Activated CD4-positive, CD25-positive, alpha-beta regulatory T cell treated with anti-CD3 and anti-CD28 coated beads, Interleukin-2, amount 50 U/mL, for 16 hours (primary cell): ENCODE data around the gene SLC6A11.

Experiments
- DNase-seq: peaks from one replicate; pipeline ENCODE4 v3.0.0-alpha.2; 2020; ENCODE audit warnings: low read depth, low spot score

The SLC6A11 gene

DNA sequence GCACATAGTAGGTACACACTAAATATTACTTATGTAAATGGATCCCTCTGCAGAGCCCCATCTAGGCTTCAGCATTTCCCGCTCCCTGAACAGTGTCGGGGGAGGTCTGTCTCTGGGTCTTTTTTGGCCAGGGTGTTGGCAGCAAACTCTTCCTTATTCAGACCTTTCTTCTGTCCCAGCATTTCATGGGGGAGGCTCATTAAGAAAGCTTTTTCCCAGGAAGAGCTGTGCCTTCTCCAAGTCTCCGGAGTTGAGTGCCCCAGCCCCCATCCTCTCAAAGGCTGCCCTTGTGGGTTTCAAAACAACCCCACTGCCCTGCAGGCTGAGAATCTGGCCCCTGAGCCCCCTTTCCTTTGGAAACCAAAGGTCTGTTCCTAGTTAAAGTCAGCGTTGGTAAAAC is 25.1 kb downstream of the SLC6A11 start:
- no peak for DNase-seq

DNA sequence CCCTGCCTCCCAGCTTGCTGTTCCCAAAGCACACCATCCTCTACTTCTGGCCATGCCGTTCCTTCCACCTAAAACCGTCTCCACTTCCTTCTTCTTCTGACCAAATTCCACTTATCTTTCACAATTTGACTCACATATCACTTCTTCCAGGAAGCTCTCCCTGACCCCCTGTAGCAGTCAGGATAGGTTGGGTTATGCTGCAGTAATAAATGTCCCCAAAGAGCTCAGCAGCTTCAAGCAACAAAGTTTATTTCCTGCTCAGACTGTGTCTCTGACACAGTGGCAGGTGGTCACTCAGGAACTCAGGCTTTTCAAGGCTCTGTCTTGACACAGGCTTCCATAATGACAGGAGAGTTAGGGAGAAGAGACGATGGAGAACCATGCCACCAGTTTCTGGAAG is 27.4 kb downstream of the SLC6A11 start:
- no peak for DNase-seq

DNA sequence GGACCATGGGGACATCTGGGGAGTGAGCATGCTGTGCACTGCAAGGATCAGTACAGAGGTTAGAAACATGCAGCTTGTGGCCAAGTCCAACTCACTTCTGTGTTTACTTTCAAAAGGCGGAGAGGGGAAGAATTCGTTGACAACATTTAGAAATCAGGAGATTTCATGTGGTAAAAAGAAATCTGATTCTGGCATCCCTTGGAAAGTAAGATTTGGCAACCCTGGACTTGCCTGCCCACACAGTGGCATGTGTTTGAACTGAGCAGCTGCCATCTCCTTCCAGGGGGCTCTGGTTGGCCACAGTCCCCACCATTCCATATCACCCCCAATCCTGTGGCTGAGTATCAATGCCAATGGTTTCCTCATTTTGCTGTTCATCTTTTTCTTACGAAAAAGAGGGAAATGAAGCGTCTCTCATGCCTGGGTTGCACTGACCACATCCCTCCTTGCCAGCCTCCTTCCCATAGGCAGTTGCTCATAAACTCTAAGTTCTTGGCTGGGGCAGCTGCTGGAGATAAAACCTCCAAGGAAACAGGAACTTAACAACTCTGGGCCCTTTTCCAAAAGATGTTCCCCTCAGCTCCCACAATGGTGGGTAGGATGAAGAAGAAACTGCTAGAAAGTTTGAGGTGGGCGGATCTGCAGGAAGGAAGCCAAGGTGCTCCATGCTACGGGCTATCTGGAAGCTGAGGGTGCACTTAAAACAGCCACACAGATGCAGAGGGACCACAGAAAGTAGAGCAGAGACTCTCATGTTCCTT is 29.2 kb downstream of the SLC6A11 start:
- no peak for DNase-seq

DNA sequence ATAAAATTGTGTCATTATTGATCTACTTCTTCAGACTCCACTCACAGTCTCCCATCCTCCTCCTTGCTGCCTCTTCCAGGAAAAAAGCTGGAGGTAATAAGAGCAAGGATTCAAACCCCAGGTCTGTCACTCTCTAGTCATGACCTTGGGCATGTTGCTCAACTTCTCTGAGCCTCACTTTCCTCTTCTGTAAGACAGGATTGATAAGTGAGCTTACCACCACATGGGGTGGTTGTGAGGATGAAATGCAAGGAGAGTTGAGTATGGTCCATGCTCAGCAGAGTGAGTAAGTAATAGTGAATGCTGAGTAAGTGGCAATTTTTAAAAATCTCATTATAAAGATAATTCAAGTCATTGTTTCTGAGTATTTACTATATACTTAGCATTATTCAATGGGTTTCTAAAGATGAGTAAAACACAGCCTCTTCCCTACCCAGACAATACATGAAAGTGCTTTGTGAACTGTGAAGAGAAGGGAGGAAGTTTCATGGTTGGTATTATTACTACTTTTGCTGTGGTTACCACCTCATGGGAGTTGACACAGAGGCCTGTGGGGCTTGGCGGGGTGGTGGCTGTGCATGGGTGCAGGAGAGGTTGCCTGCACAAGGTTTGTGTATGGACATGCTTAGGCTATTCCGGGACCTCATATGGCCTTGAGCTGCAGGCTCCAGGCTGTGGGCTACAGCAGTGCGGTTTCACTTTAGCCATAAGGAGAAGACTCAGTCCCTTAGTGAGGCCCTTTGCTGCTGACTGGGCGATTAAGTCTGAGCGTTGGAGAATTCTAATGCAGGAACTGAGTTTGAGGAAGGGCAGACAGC is 30.0 kb downstream of the SLC6A11 start:
- DNase-seq, result no peak

DNA sequence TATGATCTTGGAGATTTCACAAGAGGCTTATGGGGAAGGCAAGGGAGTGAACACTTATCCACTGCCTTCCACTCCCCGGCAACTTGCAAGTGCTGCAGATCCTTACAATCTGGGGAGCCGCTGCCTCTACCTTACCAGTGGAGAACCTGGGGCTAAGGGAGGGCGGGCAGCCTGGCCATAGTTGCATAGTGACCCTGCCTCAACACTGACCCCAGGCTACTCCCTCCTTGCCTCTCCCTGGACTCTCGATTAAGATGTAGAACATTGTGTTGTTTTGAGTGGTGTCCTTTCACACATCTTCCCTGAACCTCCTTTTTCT is 30.6 kb downstream of the SLC6A11 start:
- DNase-seq, result no peak

DNA sequence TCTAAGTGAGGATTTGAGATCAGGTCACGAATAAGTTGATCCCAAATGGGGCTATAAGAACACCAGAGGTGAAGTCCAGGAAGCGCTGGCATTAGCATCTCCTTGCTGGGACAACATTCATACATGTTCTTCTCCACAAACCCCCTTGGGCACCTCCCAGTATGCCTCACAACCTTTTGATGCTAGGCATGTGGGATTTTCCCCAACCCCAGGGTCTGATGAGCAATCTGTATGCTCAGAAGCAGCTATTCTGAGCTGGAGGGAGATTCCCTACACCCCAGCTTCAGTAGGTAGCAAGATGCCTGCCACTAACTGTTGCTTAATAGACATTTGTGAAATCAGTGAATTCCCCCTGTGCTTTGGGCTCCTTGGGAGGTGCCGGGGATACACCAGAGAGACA is 32.2 kb downstream of the SLC6A11 start:
- DNase-seq, result no peak

DNA sequence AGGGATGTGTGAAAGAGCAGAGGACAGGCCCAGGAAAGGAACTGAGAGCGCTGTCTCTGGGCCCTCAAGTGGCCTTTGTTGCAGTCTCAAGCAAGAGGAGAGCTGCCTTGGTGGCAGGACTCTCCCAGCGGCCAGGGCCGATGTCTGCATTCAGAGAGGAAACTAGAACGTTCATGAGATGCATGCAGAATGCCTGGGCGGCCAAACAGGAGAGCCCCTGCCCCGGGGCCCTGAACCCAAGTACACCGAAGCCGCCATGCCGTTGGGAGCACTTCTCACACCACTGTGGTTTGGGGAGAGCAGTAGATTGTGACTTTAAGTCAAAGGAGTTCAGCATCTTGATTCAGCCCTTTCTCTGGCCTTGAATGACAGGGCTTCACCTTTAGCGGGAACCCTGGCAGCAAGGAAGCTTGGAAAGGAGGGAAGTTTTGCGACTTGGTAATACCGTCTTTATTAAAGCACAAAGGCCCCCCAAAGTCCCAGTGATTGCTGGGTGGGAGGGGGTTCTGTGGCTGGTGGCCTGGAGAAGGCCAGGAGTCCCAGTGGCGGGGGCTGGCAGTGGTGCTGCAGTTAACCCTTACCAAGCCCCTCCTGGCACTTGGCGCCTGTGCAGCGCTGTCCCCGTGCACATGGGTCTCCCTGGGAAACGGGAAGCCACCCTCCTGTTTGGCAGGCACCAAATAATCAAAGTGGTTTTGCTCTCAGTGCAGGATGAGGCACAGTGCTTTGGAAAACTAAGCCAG is 36.2 kb downstream of the SLC6A11 start:
- no peak for DNase-seq

DNA sequence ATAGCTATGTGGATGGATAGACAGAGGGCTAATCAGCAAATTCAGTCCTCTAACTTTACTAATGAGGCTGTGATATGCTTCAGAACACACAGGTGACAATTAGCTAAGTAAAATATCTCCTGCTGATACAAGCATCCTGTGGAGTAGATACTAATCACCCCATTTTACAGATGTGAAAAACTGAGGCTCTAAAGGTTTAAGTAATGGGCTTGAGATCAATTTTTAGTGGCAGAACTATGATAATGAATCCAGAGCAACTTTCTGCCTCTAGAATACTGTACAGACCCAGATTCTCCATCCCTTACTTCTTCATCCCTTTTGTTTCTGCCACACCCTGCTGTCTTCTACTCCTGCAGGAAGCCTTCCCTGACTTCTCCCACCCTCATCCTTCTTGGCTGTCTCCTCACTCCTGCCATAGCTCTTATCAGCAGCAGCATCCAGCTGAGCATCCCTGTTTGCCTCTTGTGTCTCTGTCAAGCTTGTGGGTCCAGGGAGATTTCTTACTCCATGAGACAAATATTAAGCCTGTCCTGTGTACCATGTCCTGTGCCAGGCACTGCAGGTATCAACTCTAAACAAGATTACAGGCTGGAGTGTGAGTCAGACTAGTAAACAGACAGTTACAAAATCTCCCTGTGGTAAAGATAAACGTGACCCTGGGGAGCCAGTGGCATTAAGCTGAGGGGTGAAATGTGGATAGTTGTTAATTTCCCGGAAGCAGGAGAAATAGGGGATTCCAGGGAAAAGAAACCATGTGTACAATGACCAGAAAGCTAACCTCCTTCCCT is 39.2 kb downstream of the SLC6A11 start:
- DNase-seq, result no peak

DNA sequence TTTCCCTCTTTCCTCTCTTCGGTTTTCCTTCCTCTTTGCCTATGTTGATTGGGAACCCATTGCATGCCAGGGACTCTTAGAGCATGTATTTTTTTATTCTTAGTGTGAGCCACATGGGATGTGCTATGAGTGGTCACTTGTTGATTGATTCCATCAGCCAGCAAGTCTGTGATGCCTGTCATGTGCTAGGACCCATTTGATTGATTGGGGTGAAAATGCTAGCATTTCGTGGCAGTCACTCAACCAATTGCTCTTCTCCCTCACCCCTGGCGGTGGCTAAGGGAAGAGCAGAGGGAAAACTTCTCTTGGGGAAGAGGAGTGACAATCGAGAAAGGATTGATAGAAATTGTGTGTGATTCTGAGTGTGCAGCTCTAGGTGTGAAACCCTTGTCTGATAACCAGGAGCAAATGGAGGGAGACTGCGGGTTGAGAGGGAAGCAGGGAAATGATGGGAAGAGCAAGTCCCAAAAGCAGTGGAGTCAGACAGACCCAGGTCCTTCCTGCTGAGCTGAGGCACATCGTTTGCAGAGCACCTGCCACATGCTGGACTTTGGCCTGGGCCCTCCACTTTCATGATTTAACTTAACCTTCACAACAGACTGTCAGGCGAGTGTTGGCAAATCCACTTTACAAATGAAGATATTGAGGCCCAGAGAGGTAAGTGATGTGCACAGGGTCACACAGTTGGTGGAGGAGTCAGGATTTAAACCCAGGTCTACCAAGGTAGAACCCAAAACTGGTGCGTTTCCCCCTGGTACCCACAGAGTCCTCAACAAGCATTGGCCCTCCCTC is 40.0 kb downstream of the SLC6A11 start:
- no peak for DNase-seq

DNA sequence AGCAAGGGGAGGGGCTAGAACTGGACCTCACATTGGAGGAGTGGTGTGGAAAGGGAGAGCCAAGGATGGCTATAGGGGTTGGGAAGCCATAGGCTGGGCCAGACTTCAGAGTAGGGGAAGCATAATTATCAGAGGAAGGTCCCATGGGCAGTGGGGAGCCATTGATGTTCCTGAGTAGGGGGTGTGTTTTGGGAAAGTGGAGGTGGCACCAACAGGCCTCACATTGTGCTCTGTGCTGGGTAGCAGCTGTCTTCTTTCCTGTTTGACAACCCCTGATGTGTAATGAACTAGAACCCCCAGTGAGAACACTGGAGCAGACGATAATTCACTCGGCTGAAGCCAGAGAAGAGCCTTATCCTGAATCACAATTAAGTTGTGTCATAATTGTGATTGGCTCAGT is 41.2 kb downstream of the SLC6A11 start:
- no peak for DNase-seq

DNA sequence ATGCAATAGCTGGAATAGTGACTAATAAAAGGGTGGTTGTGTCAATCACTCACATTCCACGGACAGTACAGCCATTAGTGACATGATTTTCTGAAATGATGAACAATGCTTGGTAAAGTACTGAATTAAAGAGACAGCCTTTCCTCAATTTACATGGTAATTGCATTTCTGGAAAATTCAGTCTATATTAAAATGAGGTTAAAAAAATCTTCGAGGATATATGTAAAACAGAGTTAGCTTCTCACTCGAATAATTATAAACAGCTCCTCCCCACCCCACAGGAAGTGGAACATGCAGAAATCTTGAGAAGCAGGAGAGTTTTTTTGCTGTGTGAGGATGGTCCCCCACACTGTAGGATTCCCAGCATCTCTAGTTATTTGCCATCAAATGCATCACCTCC is 42.1 kb downstream of the SLC6A11 start:
- no peak for DNase-seq

DNA sequence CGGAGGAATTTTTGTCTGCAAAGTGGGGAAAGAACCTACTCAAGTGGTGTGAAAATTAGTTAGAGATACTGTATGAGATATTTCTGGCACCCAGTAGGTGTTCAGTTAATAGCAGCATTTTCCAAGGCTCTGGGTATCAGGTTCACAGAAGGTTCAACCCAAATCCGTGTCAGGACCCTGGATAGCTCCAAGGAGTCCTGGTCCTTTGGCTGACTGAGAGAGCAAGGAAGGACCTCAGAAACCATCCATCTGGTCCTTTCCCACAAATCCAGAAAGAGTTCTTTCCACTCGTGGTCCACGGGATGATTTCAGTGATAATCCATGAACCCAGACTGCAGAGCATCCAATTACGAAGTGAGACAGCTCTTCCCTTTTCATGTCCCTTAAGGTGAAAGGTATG is 51.4 kb downstream of the SLC6A11 start:
- DNase-seq, result no peak

DNA sequence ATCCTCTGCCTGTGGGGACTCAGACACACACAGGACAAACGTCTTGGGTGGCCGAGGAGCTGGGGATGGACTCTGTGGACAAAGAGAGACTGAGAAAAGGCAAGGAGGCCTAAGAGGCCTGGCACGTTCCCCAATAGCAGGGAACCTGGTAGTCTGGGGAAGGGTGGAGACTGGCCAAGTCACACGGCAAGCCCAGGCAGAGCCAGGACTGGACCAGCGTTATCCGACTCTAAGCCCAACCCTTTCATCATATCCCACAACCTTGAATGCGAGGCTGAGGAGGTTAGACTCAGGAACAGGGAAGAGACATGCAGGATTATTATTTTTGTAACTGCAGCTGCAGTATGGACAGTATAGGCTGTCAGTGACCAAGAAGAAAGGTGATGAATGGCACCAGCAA is 53.4 kb downstream of the SLC6A11 start:
- no peak for DNase-seq

DNA sequence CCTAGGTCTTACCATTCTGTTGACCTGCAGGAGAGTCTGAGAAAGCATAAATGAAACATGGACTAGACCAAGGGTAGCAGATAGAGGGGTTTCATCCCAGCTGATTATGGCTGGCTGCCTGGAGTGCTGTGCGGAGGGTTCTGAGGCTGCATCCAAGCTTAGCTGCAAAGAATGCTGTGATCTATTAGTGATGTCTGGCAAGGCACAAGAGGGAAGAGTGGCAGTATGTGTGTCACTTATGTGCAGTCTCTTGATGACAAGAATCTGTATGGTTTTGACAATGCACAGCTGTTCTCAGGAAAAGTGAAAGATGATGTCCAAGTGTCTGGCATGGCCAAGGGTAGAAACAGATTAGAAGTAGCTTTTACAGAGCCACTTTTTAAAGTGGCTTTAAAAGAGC is 54.3 kb downstream of the SLC6A11 start:
- DNase-seq, result no peak

DNA sequence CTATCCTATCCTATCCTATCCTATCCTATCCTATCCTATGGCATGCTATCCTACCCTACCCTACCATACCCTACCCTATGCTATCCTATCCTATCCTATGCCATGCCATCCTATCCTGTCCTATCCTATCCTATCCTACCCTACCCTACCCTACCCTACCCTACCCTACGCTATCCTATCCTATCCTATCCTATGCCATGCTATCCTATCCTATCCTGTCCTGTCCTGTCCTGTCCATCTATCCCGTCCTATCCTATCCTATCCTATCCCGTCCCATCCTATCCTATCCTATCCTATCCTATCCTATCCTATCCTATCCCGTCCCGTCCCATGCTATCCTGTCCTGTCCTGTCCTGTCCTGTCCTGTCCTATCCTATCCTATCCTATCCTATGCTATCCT is 57.4 kb downstream of the SLC6A11 start:
- DNase-seq, result no peak

DNA sequence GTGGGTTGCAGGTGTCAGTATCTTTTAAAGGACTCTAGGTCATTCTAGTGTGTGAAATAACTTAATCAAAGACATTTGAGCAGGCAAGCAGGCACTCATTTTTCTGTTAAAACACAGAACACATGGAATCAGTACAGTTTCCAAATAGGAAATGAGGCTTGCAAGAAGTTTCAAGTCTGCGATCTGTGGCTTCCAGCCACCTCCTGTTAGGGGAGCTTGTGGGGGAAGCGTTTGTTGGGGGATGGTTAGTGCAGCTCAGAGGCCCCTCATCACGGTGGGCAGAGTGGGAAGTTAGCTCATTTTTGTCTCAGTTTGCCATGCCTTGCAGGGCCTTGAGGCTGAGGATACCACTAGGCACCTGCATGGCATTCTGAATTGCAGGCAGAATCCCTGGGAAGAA is 59.9 kb downstream of the SLC6A11 start:
- DNase-seq, result no peak

DNA sequence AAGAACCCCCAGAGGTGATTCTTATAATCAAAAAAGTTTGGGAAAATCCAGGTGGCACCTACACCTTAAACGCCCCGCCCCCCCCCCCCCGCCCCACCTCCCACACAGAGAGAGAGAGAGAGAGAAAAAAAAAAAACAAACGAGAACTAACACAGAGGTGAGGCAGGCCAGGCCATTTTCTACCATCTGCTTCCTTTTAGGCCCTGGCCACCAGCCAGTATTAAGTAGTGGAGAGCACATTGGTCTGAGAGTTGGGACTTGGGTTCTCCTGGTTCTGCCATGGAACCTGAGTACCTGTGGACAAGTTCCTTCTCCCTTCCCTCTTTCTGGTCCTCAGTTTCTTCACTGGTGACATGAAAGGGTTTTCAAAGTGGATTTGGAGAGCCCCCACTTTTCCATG is 60.6 kb downstream of the SLC6A11 start:
- DNase-seq, result no peak

DNA sequence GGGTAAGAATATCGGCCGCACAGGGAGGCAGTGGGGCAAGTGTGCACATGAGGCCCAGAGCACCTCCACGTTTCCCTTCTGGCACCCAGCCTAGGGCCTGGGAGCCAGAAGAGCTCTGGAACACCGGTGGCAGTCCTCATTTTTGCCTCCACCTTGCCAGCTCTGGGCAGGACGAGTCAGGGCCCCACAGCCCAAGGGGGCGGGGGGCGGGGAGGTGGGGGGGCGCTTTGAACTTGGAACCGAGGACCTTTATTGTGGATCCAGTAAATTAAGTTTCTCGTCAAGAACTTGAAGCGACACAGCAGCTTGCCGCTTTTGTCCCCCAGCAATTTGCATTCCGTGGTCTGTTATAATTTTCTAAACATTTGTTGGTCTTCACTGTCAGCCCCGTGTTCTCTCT is 66.8 kb downstream of the SLC6A11 start:
- no peak for DNase-seq

DNA sequence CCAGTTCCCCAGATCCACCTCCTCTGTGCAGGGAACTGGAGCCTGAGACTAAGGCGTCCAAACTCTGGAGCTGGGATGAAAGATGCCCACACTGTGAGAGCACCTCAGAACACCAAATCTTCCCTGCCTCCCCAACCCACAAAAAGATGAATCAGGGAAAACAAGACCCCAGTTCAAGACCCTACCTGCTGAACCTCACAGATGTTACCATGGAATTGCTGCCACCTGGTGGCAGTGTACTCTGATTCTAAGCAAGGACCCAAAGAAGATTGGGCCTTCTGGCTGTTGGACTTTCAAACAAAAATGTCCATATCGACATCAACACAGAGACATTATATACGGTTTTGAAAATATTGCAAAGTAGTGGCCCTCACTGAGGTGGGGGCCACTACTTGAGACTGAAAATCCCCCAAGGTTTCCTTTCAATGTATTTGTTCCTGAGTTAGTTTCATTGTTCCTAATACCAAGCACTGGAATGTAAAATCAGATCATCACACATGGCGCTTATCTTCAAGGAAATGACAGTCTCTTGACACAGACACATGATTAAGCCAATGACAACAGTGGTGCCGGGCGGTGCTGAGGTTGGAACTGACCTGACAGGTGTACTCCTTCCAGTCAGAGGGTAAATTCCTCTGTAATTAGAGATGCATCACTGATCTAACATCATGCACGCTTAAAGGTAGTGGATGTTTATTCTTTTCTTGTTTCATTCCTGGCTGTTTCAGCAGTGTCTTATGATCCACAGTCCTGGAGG is 67.6 kb downstream of the SLC6A11 start:
- no peak for DNase-seq

DNA sequence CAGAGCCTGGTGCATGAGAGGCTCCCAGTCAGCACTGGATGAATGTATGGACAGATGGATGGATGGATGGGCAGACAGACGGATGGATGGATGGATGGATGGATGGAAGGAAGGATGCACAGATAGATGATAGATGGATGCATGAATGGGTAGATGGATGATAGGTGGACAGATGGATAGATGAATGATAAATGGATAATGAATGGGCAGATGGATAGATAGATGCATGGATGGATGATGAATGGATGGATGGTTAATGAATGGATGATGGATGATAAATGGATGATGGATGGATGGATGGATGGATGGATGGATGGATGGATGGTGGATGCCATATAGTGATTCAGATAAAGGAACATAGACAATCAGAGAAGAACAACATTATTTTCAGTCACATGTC is 71.0 kb downstream of the SLC6A11 start:
- DNase-seq, result no peak
